HG02763 (cell line): ENCODE measurements around the gene MYRF.

ENCODE experiments used
- ATAC-seq: cut with Tn5 transposase; IDR thresholded peaks from one replicate; pipeline ENCODE4 v1.9.1; 2021; ENCODE audit warnings: mild to moderate bottlenecking, moderate library complexity; ENCODE audit not compliant: unreplicated experiment

The MYRF gene

DNA sequence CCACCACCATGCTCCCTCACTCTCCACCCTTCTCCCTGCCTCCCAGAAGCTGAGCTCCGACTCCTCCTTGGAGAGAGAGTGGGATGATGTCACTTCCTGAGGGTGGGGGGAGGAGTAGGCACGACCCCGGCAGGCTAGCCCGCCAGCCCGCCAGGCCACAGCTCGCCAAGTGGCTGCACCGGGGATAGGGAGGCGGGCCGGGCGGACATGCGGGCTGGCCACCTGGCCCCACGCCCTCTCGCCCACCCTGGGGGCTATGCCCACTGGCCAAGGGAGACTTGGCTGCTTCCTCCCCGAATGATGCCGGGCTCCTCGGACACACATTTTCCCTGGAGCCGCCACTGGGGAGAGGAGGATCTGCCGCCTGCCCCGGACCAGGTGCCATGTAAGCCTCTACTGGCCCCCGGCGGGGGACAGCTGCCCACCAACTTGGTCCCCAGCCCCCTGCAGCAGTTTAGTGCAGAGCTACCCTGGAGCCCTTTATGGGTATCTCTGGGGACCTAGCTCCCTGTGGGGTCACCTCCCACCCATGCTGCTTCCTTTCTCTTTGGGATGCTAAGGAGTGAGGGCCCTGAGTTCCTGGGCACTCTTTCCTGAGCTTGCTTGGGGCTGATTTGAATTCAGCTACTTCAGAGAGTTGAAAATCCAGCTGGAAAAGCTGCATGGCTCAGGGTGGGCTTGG lies 33.7 kb upstream of the MYRF start:
- no peak for ATAC-seq

DNA sequence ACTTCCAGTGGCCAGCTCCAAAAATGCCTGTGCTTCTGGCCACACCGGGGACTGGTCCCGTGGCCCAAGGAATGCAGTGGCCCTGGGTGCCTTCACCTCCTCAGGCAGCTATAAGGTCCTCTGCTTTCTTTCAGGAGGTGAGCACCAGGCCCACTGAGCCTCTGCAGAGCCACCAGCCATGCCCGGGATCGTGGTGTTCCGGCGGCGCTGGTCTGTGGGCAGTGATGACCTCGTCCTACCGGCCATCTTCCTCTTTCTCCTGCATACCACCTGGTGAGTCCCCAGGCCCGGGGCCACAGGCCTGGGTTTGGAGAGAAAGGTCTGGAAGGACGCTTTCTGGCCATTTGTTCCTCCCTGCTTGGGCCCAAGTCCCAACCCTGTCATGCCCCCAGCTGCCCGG lies 32.5 kb upstream of the MYRF start:
- ATAC-seq, result no peak

DNA sequence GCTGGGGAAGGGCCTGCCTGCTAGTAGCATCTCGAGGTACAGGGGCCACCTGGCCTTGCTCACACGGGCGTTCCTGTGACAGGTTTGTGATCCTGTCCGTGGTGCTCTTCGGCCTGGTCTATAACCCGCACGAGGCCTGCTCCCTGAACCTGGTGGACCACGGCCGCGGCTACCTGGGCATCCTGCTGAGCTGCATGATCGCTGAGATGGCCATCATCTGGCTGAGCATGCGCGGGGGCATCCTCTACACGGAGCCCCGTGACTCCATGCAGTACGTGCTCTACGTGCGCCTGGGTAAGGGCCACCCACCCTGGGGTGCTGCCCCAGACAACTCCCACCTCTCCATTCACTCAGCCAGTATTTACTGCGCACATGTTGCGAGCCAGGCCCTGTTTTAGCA lies 31.8 kb upstream of the MYRF start:
- ATAC-seq, result no peak

DNA sequence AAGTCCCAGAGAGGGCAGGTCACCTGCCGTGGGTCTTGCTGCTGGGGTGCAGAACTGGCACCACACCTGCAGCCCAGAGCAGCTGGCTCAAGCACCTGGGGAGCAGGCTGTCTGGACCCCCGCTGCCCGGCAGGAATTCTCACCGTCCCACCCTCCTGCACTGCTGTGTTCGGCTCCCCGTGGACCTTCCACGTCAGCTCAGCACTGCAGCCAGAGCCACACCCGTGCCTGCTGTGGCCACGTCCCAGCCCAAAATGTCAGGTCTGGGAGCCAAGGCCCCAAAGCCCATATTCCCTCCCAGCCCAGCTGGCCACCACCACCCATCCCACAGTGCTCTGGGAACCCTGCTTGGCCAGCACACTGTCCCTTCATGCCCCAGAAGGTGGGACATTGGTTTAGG lies 28.0 kb upstream of the MYRF start:
- no peak for ATAC-seq

- no peak for ATAC-seq
Measured at GRCh38 chr11:61725781-61726231, 26.6 kb upstream of the MYRF start.

GRCh38 chr11:61726775-61727174 lies 25.7 kb upstream of the MYRF start:
- ATAC-seq, result no peak

GRCh38 chr11:61727401-61727811 lies 25.0 kb upstream of the MYRF start:
- no peak for ATAC-seq

GRCh38 chr11:61728066-61728939 lies 24.1 kb upstream of the MYRF start:
- ATAC-seq, result no peak

DNA sequence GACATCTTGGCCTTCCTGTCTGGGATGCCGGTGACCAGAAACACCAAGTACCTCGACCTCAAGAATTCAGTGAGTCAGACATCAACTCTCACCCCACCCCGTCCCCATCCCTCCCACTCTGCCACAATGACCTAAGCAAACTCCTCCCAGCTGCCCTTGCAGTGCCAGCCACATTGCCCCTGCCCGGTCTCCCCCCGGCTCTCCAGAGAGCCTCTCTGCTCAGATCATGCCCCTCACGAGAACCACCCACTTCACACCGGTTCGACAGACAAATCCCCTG lies 23.6 kb upstream of the MYRF start:
- ATAC-seq, result no peak

DNA sequence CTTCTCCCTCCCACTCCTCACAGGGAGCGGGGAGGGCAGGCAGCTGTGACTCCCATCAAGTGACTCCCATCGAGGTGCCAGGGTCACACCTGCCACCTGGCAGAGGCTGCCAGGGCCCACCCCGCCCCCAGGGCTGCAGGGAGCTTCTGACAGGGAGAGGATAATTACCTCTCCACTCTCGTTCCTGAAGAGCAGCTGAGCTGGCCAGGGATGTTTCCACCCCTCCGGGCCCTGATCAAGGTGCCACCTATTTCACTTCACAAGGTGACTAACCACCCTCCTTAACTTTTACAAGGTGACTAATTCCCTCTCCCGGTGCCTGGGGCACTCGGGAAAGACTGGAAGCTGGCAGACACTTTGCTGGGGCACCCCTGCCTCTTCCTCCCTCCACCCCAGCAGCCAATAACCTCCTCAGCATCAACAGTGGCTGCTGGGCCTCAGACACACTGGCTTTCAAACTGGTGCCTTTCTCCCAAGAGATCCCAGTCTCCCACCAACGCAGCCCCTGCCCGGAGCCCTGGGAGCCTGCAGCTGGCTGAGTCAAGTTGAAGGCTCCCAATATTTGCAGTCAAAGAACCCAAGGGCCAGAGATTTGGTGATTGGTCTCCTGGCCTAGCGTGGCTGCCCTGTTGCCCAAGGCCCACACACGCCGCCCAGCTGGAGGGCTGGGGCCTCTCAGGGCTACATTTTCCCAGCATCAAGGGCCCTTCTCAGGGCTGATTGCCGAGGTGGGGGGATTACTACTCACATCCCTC lies 22.0 kb upstream of the MYRF start:
- no peak for ATAC-seq

DNA sequence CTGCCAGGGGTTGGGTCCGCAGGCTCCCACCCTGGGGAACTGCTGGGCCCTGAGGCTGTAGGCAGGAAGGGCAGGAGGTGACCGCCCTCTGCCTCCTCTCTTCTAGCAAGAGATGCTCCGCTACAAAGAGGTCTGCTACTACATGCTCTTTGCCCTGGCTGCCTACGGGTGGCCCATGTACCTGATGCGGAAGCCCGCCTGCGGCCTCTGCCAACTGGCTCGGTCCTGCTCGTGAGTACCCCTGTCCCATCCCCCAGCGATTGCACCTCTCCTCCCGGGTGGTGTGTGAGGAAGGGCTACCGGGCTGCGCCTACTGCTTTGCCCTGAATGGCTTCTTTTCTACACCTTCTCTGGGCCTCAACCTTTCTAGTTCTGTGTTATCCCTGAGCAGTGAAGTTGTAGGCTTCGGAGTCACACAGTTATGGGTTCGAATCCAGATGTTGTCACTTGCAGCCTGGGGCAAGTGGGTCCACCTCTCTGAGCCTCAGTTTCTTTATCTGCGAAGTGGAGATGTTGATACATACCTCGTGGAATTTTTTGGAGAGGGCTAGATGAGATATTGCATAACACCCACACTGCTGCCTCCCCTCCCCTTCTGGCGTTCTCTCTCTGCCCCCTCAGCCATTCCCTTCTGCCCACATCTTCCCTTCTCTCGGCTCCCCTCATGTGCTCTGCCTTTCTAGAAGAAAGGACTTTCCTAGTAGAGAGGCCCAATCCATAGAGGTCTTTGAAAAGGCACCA lies 21.1 kb upstream of the MYRF start:
- ATAC-seq, result no peak

- no peak for ATAC-seq
Measured at GRCh38 chr11:61731952-61732675, 20.3 kb upstream of the MYRF start.

DNA sequence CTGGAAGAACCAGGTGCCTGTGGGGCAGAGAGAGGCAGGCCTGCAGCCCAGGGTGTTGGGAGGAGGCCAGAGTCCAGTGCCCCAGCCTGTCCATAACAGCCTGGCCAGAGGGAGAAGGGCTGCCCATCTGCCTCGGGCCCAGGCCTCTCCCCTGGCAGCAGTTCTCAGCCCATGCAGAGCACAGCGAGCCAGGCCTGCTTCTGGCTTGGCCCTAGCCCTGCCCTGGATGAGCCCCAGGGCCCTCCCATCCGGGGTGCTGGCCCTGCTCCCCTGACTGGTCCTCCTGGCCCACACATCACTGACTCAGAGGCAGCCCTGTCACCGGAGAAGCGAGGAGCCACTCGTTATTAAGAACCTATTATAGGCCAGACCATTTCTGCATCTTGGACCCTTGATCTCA lies 19.7 kb upstream of the MYRF start:
- no peak for ATAC-seq

- ATAC-seq, result no peak
Measured at GRCh38 chr11:61733120-61733978, 19.1 kb upstream of the MYRF start.

GRCh38 chr11:61734767-61735166 lies 17.7 kb upstream of the MYRF start:
- ATAC-seq, result no peak

DNA sequence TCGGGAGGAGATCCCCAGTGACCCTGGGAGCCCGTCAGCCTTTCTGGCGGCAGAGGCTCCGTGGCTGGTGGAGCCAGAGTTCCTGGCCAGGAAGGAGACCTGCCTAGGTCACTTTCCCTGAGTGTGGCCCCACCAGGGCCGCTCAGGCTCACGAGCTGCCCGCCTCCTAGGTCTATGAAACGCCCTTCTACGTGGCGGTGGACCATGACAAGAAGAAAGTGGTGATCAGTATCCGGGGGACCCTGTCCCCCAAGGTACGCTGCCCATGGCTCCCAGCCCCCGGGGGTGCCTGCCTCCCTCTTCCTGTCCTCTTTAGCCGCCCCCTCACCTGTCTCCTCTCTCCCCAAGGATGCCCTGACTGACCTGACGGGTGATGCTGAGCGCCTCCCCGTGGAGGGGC lies 17.0 kb upstream of the MYRF start:
- no peak for ATAC-seq

- ATAC-seq, result no peak
Measured at GRCh38 chr11:61736310-61736709, 16.1 kb upstream of the MYRF start.

DNA sequence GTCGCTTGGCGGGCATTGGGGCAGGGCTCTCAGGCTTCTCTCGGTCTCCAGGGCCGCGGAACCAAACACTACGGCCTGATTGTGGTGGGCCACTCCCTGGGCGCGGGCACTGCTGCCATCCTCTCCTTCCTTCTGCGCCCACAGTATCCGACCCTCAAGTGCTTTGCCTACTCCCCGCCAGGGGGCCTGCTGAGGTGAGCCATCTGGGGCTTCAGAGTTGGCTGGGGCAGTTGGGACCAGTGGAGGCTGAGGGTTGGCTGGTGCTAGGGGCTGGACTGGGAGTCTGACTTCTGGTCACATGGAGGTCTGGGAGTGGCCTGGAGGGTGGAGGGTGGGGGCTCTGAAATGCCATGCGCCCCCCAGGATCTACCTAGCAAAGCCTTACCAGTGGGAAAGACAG lies 15.3 kb upstream of the MYRF start:
- no peak for ATAC-seq

DNA sequence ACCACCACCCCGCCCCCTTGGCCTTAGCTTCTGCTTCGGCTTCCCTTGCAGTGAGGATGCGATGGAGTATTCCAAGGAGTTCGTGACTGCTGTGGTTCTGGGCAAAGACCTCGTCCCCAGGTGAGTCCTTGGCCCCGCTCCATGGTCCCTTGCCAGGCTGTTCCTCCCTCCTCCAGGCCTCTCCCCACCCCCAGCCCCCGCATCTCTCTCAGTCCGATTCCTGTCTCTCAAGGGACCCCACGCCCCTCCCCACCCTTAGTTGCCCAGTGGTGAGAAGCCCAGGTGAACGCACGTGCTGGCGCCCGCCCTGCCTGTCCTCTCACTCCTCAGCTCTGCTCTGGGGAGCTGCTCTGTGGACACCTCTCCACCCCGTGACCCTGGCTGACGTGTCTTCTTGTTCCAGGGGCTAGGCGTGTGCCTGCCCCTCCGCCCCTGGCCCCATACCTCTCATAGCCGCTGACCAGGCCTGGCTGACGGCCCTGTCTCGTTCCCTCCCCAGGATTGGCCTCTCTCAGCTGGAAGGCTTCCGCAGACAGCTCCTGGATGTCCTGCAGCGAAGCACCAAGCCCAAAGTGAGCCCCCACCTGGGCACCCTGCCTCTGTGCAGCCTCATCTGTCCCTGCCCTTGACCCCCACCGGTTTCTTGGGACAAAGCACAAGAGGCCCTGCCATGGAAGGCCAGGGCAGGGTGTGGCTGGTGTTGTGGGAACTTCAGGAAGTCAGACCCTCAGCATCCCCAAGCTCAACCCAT lies 14.6 kb upstream of the MYRF start:
- ATAC-seq, result no peak
